ENCODE results near the gene OR51A2.

OR51A2 gene

GRCh38 chr11:4924239-4924638, 31.3 kb downstream of the OR51A2 start, which contains the start of gene OR51G1:
OR51G1 (minus strand) TSS chr11:4924339; CDS start chr11:4924339, 0 bp downstream.
- TF ChIP-seq CTCF (IDR thresholded peaks at IDR 0.05): no peak

- TF ChIP-seq CTCF (IDR thresholded peaks at IDR 0.05): no peak
Observed at GRCh38 chr11:4922304-4922703, 33.2 kb downstream of the OR51A2 start.

- no peak for TF ChIP-seq CTCF (IDR thresholded peaks at IDR 0.05)
Observed at GRCh38 chr11:4921796-4922195, 33.7 kb downstream of the OR51A2 start.

- TF ChIP-seq CTCF (IDR thresholded peaks at IDR 0.05): no peak
Observed at GRCh38 chr11:4919250-4919649, 36.3 kb downstream of the OR51A2 start, which contains the start of gene OR51G2. OR51G2 (minus strand) TSS chr11:4919350; CDS start chr11:4915663, 3,687 bp downstream.

GRCh38 chr11:4916581-4916980, 38.9 kb downstream of the OR51A2 start:
- TF ChIP-seq CTCF (IDR thresholded peaks at IDR 0.05): no peak
